Fibroblast of lung (primary cell): ENCODE results near the gene PPFIBP1. TPM values are rescaled to one million over a fixed set of nuclear protein-coding genes. Genes with fewer than 3 reads are reported as not detected.
"Not testable (repeated sequence)": the region's sequence is repeated elsewhere in the genome, so short reads cannot be mapped to it uniquely, and the experiment has no call there.

ENCODE experiments used
- DNase-seq, 2 donors: peaks; one replicate each; pipeline versions ENCODE4 v3.0.0 to v3.0.0-alpha.2; 2010; ENCODE audit warnings: low read depth in 2 of 2
- H2AFZ ChIP-seq: 2 replicates; pipeline ENCODE4 v1.5.1; 2012; ENCODE audit warnings: low read length, control low read depth, inconsistent platforms
- H3K27ac ChIP-seq: 2 replicates; pipeline ENCODE4 v1.5.1; 2011; ENCODE audit warnings: low read length, control low read depth; ENCODE audit not compliant: insufficient read depth
- H3K27me3 ChIP-seq: 2 replicates; pipeline ENCODE4 v1.5.1; 2011; ENCODE audit warnings: mild to moderate bottlenecking, low read length; ENCODE audit not compliant: control insufficient read depth, insufficient read depth
- H3K36me3 ChIP-seq: 2 replicates; pipeline ENCODE4 v1.5.1; 2011; ENCODE audit warnings: low read length; ENCODE audit not compliant: control insufficient read depth, insufficient read depth
- H3K4me1 ChIP-seq: 2 replicates; pipeline ENCODE4 v1.5.1; 2011; ENCODE audit warnings: low read length; ENCODE audit not compliant: control insufficient read depth, insufficient read depth; ENCODE audit errors: extremely low read depth
- H3K4me2 ChIP-seq: 2 replicates; pipeline ENCODE4 v1.5.1; 2011; ENCODE audit warnings: low read length, control low read depth; ENCODE audit not compliant: insufficient read depth; ENCODE audit errors: extremely low read depth
- H3K4me3 ChIP-seq, 4 experiments: fragments of 200-600 bp in 1 of 4; sonication (generic) in 1 of 4; replicated peaks in 1 of 4; 2 replicates each; pipeline ENCODE4 v1.5.1; 2011 to 2016; ENCODE audit warnings: low read length in 4 of 4, low read depth in 3 of 4, mild to moderate bottlenecking in 3 of 4, control low read depth in 2 of 4, inconsistent platforms in 1 of 4, mixed read lengths in 1 of 4; ENCODE audit not compliant: insufficient read depth in 1 of 4; ENCODE audit errors: control extremely low read depth in 1 of 4
- H3K79me2 ChIP-seq: 2 replicates; pipeline ENCODE4 v1.5.1; 2012; ENCODE audit warnings: mild to moderate bottlenecking, low read length, inconsistent platforms; ENCODE audit not compliant: control insufficient read depth, insufficient read depth
- H3K9ac ChIP-seq: 2 replicates; pipeline ENCODE4 v1.5.1; 2011; ENCODE audit warnings: mild to moderate bottlenecking, low read length, control low read depth; ENCODE audit not compliant: insufficient read depth
- H3K9me3 ChIP-seq: 2 replicates; pipeline ENCODE4 v1.5.1; 2012; ENCODE audit warnings: low read depth, low read length; ENCODE audit not compliant: control insufficient read depth, insufficient read depth
- H4K20me1 ChIP-seq: 2 replicates; pipeline ENCODE4 v1.5.1; 2011; ENCODE audit warnings: low read length; ENCODE audit not compliant: control insufficient read depth, insufficient read depth; ENCODE audit errors: extremely low read depth
- CTCF ChIP-seq, 2 donors: IDR thresholded peaks in 1 of 2; conservative IDR thresholded peaks in 1 of 2; 1 replicate in 1 of 2; 2 replicates in 1 of 2; pipeline ENCODE4 v1.5.1; 2011 to 2012; ENCODE audit warnings: low read length in 2 of 2, control low read depth in 1 of 2, inconsistent platforms in 1 of 2, low read depth in 1 of 2, mild to moderate bottlenecking in 1 of 2
- EZH2 ChIP-seq: IDR thresholded peaks from 2 replicates; pipeline ENCODE4 v1.5.1; 2012; ENCODE audit warnings: low read length, control low read depth, mild to moderate bottlenecking; ENCODE audit errors: missing control alignments
- polyA plus RNA-seq, 2 donors: library from polyadenylated mRNA; depleted of rRNA in 1 of 2; stranded (reverse) in 1 of 2; unstranded in 1 of 2; fragments of >200 nt; gene quantifications; 2 replicates each; pipeline ENCODE4 v1.2.1, GENCODE V29; 2011 to 2012; ENCODE audit warnings: missing spikeins in 1 of 2
- total RNA-seq: library from RNA; depleted of rRNA; stranded (reverse); fragments of >200 nt; gene quantifications from 2 replicates; pipeline ENCODE4 v1.2.1, GENCODE V29; 2014

PPFIBP1 gene
- total and polyA plus RNA-seq, 2 donors (not counting 1 experiment from before 2014, with no cell fraction given), result 65.1 to 93.0 TPM

GRCh38 chr12:27630219-27630618 is 106.2 kb downstream of the PPFIBP1 start:
- not testable (repeated sequence) for H3K36me3 ChIP-seq, H3K4me2 ChIP-seq, H3K9me3 ChIP-seq, H3K27me3 ChIP-seq, H3K9ac ChIP-seq, H3K27ac ChIP-seq, H3K4me3 ChIP-seq, H2AFZ ChIP-seq, H4K20me1 ChIP-seq
- peak in 1 of 2 donors; percentile 31 for DNase-seq
- peaks cover 19% of the 10 kb centered on the region for H3K79me2 ChIP-seq
- H3K4me1 ChIP-seq, result peaks cover 12% of the 10 kb centered on the region

GRCh38 chr12:27631365-27631764 is 107.4 kb downstream of the PPFIBP1 start:
- Histone ChIP-seq H3K4me2 (no peak overlapping the region), H3K27ac (no peak overlapping the region), H3K4me3 (no peak overlapping the region), H3K9me3 (no peaks in the 10 kb centered on the region), H3K36me3 (no peaks in the 10 kb centered on the region), H3K79me2 (peaks cover 13% of the 10 kb centered on the region), H4K20me1 (no peaks in the 10 kb centered on the region), H3K27me3 (no peaks in the 10 kb centered on the region), H2AFZ (no peak overlapping the region), H3K9ac (no peak overlapping the region), H3K4me1 (peaks cover 11% of the 10 kb centered on the region)
- DNase-seq, result no peak
- no peak for TF ChIP-seq CTCF (conservative IDR thresholded peaks at IDR 0.05 in 1 of 2, IDR thresholded peaks at IDR 0.05 in 1 of 2; ENCODE audit: low read depth in 1 of 2, low read length in 2 of 2)
- no peak for TF ChIP-seq EZH2

- Histone ChIP-seq H4K20me1 (no peaks in the 10 kb centered on the region), H3K36me3 (no peaks in the 10 kb centered on the region), H3K27me3 (no peaks in the 10 kb centered on the region), H3K9me3 (no peaks in the 10 kb centered on the region), H2AFZ (no peak overlapping the region), H3K9ac (no peak overlapping the region), H3K4me1 (peaks cover 8% of the 10 kb centered on the region), H3K79me2 (peaks cover 13% of the 10 kb centered on the region), H3K4me3 (no peak overlapping the region), H3K27ac (no peak overlapping the region), H3K4me2 (no peak overlapping the region)
- no peak for DNase-seq
- no peak for TF ChIP-seq CTCF (conservative IDR thresholded peaks at IDR 0.05 in 1 of 2, IDR thresholded peaks at IDR 0.05 in 1 of 2; ENCODE audit: low read depth in 1 of 2, low read length in 2 of 2)
- no peak for TF ChIP-seq EZH2
Observed at GRCh38 chr12:27631813-27632491, 107.9 kb downstream of the PPFIBP1 start.
